ENCODE data around the gene RNF32.

GRCh38 chr7:156651474-156651873, 10.9 kb downstream of the RNF32 start:
- TF ChIP-seq CTCF (IDR thresholded peaks at IDR 0.05; ENCODE audit: low read length): no peak
- TF ChIP-seq EZH2 (IDR thresholded peaks at IDR 0.05; ENCODE audit: borderline replicate concordance, low read length): no peak
